GM20000 (cell line): ENCODE data around the gene H1-8.

Source experiments
- DNase-seq: peaks from one replicate; pipeline ENCODE4 v3.0.0; 2012; ENCODE audit warnings: low spot score
- CTCF ChIP-seq: IDR thresholded peaks from 2 replicates; pipeline ENCODE4 v1.5.1; 2012; ENCODE audit warnings: mild to moderate bottlenecking, control low read depth; ENCODE audit errors: extremely low read depth, missing control alignments

Gene H1-8

GRCh38 chr3:129592381-129593131 lies 49.6 kb downstream of the H1-8 start:
- TF ChIP-seq CTCF: no peak
- no peak for DNase-seq

GRCh38 chr3:129593230-129593594 lies 50.2 kb downstream of the H1-8 start:
- no peak for DNase-seq
- TF ChIP-seq CTCF: no peak

- TF ChIP-seq CTCF: no peak
- DNase-seq: no peak
These were observed 50.8 kb downstream of the H1-8 start for GRCh38 chr3:129593595-129594339.

- TF ChIP-seq CTCF: no peak
- no peak for DNase-seq
These were observed 51.4 kb downstream of the H1-8 start for GRCh38 chr3:129594409-129594808.

- no peak for TF ChIP-seq CTCF
- no peak for DNase-seq
These were observed 52.0 kb downstream of the H1-8 start for GRCh38 chr3:129594907-129595390.

GRCh38 chr3:129595544-129596193 lies 52.7 kb downstream of the H1-8 start:
- TF ChIP-seq CTCF: no peak
- no peak for DNase-seq
